HG02610 (cell line): Measurements from ENCODE around the gene FFAR2.
A peak's percentile ranks its signal among the peaks of the same experiment; 100 is the strongest.
"Not testable (repeated sequence)": the region's sequence is repeated elsewhere in the genome, so short reads cannot be mapped to it uniquely, and the experiment has no call there.

Experiments
- ATAC-seq: cut with Tn5 transposase; IDR thresholded peaks from one replicate; pipeline ENCODE4 v1.9.1; 2021; ENCODE audit warnings: mild to moderate bottlenecking, moderate library complexity; ENCODE audit not compliant: unreplicated experiment

FFAR2 gene

GRCh38 chr19:35447606-35448469 lies at the start of gene FFAR2:
Gene FFAR2, plus strand, starts transcription at chr19:35448257. Its CDS starts 1,458 bp downstream, at chr19:35449715.
- ATAC-seq = no peak

- ATAC-seq = no peak
These were observed 49.5 kb upstream of the FFAR2 start for GRCh38 chr19:35398570-35398969.

GRCh38 chr19:35399231-35399630 lies 48.8 kb upstream of the FFAR2 start:
- no peak for ATAC-seq

GRCh38 chr19:35399948-35400772 lies 47.9 kb upstream of the FFAR2 start:
- ATAC-seq = no peak

- ATAC-seq = no peak
These were observed 47.3 kb upstream of the FFAR2 start for GRCh38 chr19:35400773-35401100.

- not testable (repeated sequence) for ATAC-seq
These were observed 46.6 kb upstream of the FFAR2 start for GRCh38 chr19:35401416-35401815.

GRCh38 chr19:35403116-35403760 lies 44.8 kb upstream of the FFAR2 start:
- ATAC-seq = no peak

- peak; percentile 73 for ATAC-seq
These were observed 43.0 kb upstream of the FFAR2 start for GRCh38 chr19:35404879-35405622.

GRCh38 chr19:35407619-35408018 lies 40.4 kb upstream of the FFAR2 start:
- no peak for ATAC-seq

- ATAC-seq = no peak
These were observed 39.5 kb upstream of the FFAR2 start for GRCh38 chr19:35408284-35409171.

- no peak for ATAC-seq
These were observed 38.9 kb upstream of the FFAR2 start for GRCh38 chr19:35409191-35409590.

- no peak for ATAC-seq
These were observed 37.6 kb upstream of the FFAR2 start for GRCh38 chr19:35410487-35410886.

- ATAC-seq = no peak
These were observed 33.6 kb upstream of the FFAR2 start for GRCh38 chr19:35414442-35414841.

- no peak for ATAC-seq
These were observed 31.7 kb upstream of the FFAR2 start for GRCh38 chr19:35416331-35416730.

- no peak for ATAC-seq
These were observed 30.8 kb upstream of the FFAR2 start for GRCh38 chr19:35417278-35417677.

GRCh38 chr19:35417713-35418534 lies 30.1 kb upstream of the FFAR2 start:
- peak; percentile 40 for ATAC-seq

- no peak for ATAC-seq
These were observed 29.0 kb upstream of the FFAR2 start for GRCh38 chr19:35419046-35419445.

- no peak for ATAC-seq
These were observed 28.3 kb upstream of the FFAR2 start for GRCh38 chr19:35419805-35420204.

- no peak for ATAC-seq
These were observed 26.7 kb upstream of the FFAR2 start for GRCh38 chr19:35421362-35421761.
